AG09309 (cell line): ENCODE data around the gene MLC1.

Experiments used
- DNase-seq: peaks from one replicate; pipeline ENCODE4 v3.0.0-alpha.2; 2010; ENCODE audit warnings: low read depth
- H3K4me3 ChIP-seq: 2 replicates; pipeline ENCODE4 v1.5.1; 2011; ENCODE audit warnings: mild to moderate bottlenecking, low read depth, low read length, moderate library complexity; ENCODE audit not compliant: control insufficient read depth
- CTCF ChIP-seq: IDR thresholded peaks from 2 replicates; pipeline ENCODE4 v1.5.1; 2011; ENCODE audit warnings: mild to moderate bottlenecking, low read depth, low read length, inconsistent platforms; ENCODE audit not compliant: insufficient read depth, control insufficient read depth; ENCODE audit errors: missing control alignments

Gene MLC1

GRCh38 chr22:50104141-50104544 is 18.9 kb upstream of the MLC1 start:
- DNase-seq = no peak
- TF ChIP-seq CTCF = no peak
- no peak overlapping the region for H3K4me3 ChIP-seq

GRCh38 chr22:50102946-50103345 is 17.7 kb upstream of the MLC1 start:
- DNase-seq = no peak
- no peak for TF ChIP-seq CTCF
- no peak overlapping the region for H3K4me3 ChIP-seq

- DNase-seq = no peak
- H3K4me3 ChIP-seq = no peak overlapping the region
- TF ChIP-seq CTCF = no peak
These were observed 16.8 kb upstream of the MLC1 start for GRCh38 chr22:50101870-50102565.

GRCh38 chr22:50098052-50098451 is 12.8 kb upstream of the MLC1 start:
- no peak overlapping the region for H3K4me3 ChIP-seq
- DNase-seq = no peak
- no peak for TF ChIP-seq CTCF

- no peak for DNase-seq
- H3K4me3 ChIP-seq = no peak overlapping the region
- no peak for TF ChIP-seq CTCF
These were observed 7.1 kb upstream of the MLC1 start for GRCh38 chr22:50092342-50092741.

GRCh38 chr22:50091092-50091768 is 6.0 kb upstream of the MLC1 start:
- no peak for DNase-seq
- H3K4me3 ChIP-seq = no peak overlapping the region
- TF ChIP-seq CTCF = no peak
